ENCODE data around the gene LRRC46.

Gene LRRC46

GRCh38 chr17:47831003-47831933, at the start of gene LRRC46, which contains the start of gene MRPL10:
TSS of gene LRRC46 (plus strand) at chr17:47831670. CDS start at chr17:47831990, 320 bp downstream.
TSS of gene MRPL10 (minus strand) at chr17:47831541. CDS start at chr17:47831511, 30 bp downstream.
- peak within 1 kb of the TSS; percentile 94 for H3K27ac ChIP-seq
- peaks cover 30% of the 10 kb centered on the region for H3K79me2 ChIP-seq (ENCODE audit: insufficient read depth, low read depth)
- H3K4me1 ChIP-seq (ENCODE audit: low read depth, poor library complexity, severe bottlenecking) = peaks cover 29% of the 10 kb centered on the region
- H4K20me1 ChIP-seq (ENCODE audit: insufficient read depth) = no peaks in the 10 kb centered on the region
- no peaks in the 10 kb centered on the region for H3K27me3 ChIP-seq (ENCODE audit: insufficient read depth, low read depth)
- peak; percentile 45 for TF ChIP-seq CTCF (conservative IDR thresholded peaks at IDR 0.05; ENCODE audit: low read depth, low read length)
- peak within 1 kb of the TSS; percentile 80 for H3K9ac ChIP-seq
- peak within 1 kb of the TSS; percentile 91 for H2AFZ ChIP-seq (ENCODE audit: low read depth)
- H3K4me3 ChIP-seq (IDR thresholded peaks at IDR 0.05; ENCODE audit: insufficient read depth, low read depth, low read length) = peak within 1 kb of the TSS; percentile 47
- peak within 1 kb of the TSS; percentile 93 for H3K4me2 ChIP-seq
- H3K36me3 ChIP-seq (ENCODE audit: insufficient read depth) = no peaks in the 10 kb centered on the region; the same call in 1 of the 2 replicates

GRCh38 chr17:47785538-47786123, 45.8 kb upstream of the LRRC46 start:
- Histone ChIP-seq H3K27ac (no peak overlapping the region), H3K79me2 (ENCODE audit: insufficient read depth, low read depth) (no peaks in the 10 kb centered on the region), H2AFZ (ENCODE audit: low read depth) (no peak overlapping the region), H3K27me3 (ENCODE audit: insufficient read depth, low read depth) (peaks cover 37% of the 10 kb centered on the region), H3K4me2 (no peak overlapping the region), H3K9ac (no peak overlapping the region), H3K4me3 (IDR thresholded peaks at IDR 0.05; ENCODE audit: insufficient read depth, low read depth, low read length) (no peak overlapping the region), H3K36me3 (ENCODE audit: insufficient read depth) (no peaks in the 10 kb centered on the region), H4K20me1 (ENCODE audit: insufficient read depth) (no peaks in the 10 kb centered on the region), H3K4me1 (ENCODE audit: low read depth, poor library complexity, severe bottlenecking) (no peaks in the 10 kb centered on the region)
- no peak for TF ChIP-seq CTCF (conservative IDR thresholded peaks at IDR 0.05; ENCODE audit: low read depth, low read length)

- Histone ChIP-seq H4K20me1 (ENCODE audit: insufficient read depth) (no peaks in the 10 kb centered on the region), H3K4me1 (ENCODE audit: low read depth, poor library complexity, severe bottlenecking) (no peaks in the 10 kb centered on the region), H3K4me3 (IDR thresholded peaks at IDR 0.05; ENCODE audit: insufficient read depth, low read depth, low read length) (no peak overlapping the region), H2AFZ (ENCODE audit: low read depth) (no peak overlapping the region), H3K9ac (no peak overlapping the region), H3K27ac (no peak overlapping the region), H3K36me3 (ENCODE audit: insufficient read depth) (no peaks in the 10 kb centered on the region), H3K27me3 (ENCODE audit: insufficient read depth, low read depth) (peaks cover 14% of the 10 kb centered on the region; the same call in 1 of the 2 replicates), H3K79me2 (ENCODE audit: insufficient read depth, low read depth) (no peaks in the 10 kb centered on the region), H3K4me2 (no peak overlapping the region)
- no peak for TF ChIP-seq CTCF (conservative IDR thresholded peaks at IDR 0.05; ENCODE audit: low read depth, low read length)
Measured at GRCh38 chr17:47789611-47790561, 41.6 kb upstream of the LRRC46 start.

- no peak overlapping the region for H2AFZ ChIP-seq (ENCODE audit: low read depth)
- peaks cover 20% of the 10 kb centered on the region for H3K27me3 ChIP-seq (ENCODE audit: insufficient read depth, low read depth)
Measured at GRCh38 chr17:47791025-47791424, 40.4 kb upstream of the LRRC46 start.

More at GRCh38 chr17:47791025-47791424, 40.4 kb upstream of the LRRC46 start:
- Histone ChIP-seq H3K4me1 (ENCODE audit: low read depth, poor library complexity, severe bottlenecking) (no peaks in the 10 kb centered on the region), H3K4me2 (no peak overlapping the region), H3K4me3 (IDR thresholded peaks at IDR 0.05; ENCODE audit: insufficient read depth, low read depth, low read length) (no peak overlapping the region), H3K36me3 (ENCODE audit: insufficient read depth) (no peaks in the 10 kb centered on the region), H3K27ac (no peak overlapping the region), H3K9ac (no peak overlapping the region), H3K79me2 (ENCODE audit: insufficient read depth, low read depth) (no peaks in the 10 kb centered on the region), H4K20me1 (ENCODE audit: insufficient read depth) (no peaks in the 10 kb centered on the region)
- TF ChIP-seq CTCF (conservative IDR thresholded peaks at IDR 0.05; ENCODE audit: low read depth, low read length) = no peak
